PC-9 (cell line): Measurements from ENCODE around the gene ITFG1. TPM values are rescaled to one million over a fixed set of nuclear protein-coding genes. Genes with fewer than 3 reads are reported as not detected.

Experiments
- BruUV-seq: library from RNA; stranded (reverse); fragments of 400-500 nt; replicated peaks from 2 replicates; lab custom pipeline; 2021; lab: Mats Ljungman, UMichigan
- CTCF ChIA-PET: fragments of 300-600 bp; sonication (Branson Sonifier 250); formaldehyde crosslinking; loops from one replicate; lab custom pipeline; 2022; ENCODE audit warnings: antibody characterized with exemption; lab: Charles Lee
- POLR2A ChIA-PET: fragments of 300-600 bp; sonication (Branson Sonifier 250); formaldehyde crosslinking; loops from one replicate; lab custom pipeline; 2022; ENCODE audit warnings: antibody characterized with exemption; ENCODE audit not compliant: unreplicated experiment; lab: Charles Lee
- DNase-seq, 2 experiments: peaks; one replicate each; pipeline versions ENCODE4 v3.0.0 to v3.0.0-alpha.2; 2015 to 2022; ENCODE audit warnings: mixed read lengths in 1 of 2
- H2AFZ ChIP-seq: fragments of 200-600 bp; sonication (generic); 2 replicates; pipeline ENCODE4 v1.8.1; 2017; ENCODE audit warnings: antibody characterized with exemption
- H3F3A ChIP-seq: fragments of 200-600 bp; sonication (generic); 2 replicates; pipeline ENCODE4 v1.8.1; 2017; ENCODE audit warnings: antibody characterized with exemption, mild to moderate bottlenecking, low read depth; ENCODE audit not compliant: insufficient read depth
- H3K27ac ChIP-seq: fragments of 200-600 bp; sonication (generic); 2 replicates; pipeline ENCODE4 v1.6.1; 2016; ENCODE audit warnings: mixed run types
- H3K27me3 ChIP-seq: fragments of 200-600 bp; sonication (generic); 2 replicates; pipeline ENCODE4 v1.6.1; 2016; ENCODE audit warnings: low read depth, mixed run types; ENCODE audit not compliant: insufficient read depth
- H3K36me3 ChIP-seq: fragments of 200-600 bp; sonication (generic); 2 replicates; pipeline ENCODE4 v1.6.1; 2016; ENCODE audit warnings: low read depth, mixed run types
- H3K4me1 ChIP-seq: fragments of 200-600 bp; sonication (generic); replicated peaks from 2 replicates; pipeline ENCODE4 v1.6.1; 2016; ENCODE audit warnings: mixed run types; ENCODE audit not compliant: insufficient read depth
- H3K4me2 ChIP-seq: fragments of 200-600 bp; sonication (generic); 2 replicates; pipeline ENCODE4 v1.6.1; 2017; ENCODE audit warnings: mixed run types
- H3K4me3 ChIP-seq: fragments of 200-600 bp; sonication (generic); 2 replicates; pipeline ENCODE4 v1.6.1; 2016; ENCODE audit warnings: mixed run types
- H3K79me2 ChIP-seq: fragments of 200-600 bp; sonication (generic); 2 replicates; pipeline ENCODE4 v1.6.1; 2017; ENCODE audit warnings: low read depth, mixed run types
- H3K9me2 ChIP-seq: fragments of 200-600 bp; sonication (generic); 2 replicates; pipeline ENCODE4 v1.8.1; 2017; ENCODE audit warnings: mild to moderate bottlenecking; ENCODE audit not compliant: insufficient read depth
- H3K9me3 ChIP-seq: fragments of 200-600 bp; sonication (generic); 2 replicates; pipeline ENCODE4 v1.8.1; 2016; ENCODE audit warnings: low read depth; ENCODE audit not compliant: insufficient read depth
- H4K20me1 ChIP-seq: fragments of 200-600 bp; sonication (generic); 2 replicates; pipeline ENCODE4 v1.8.1; 2017; ENCODE audit not compliant: insufficient read depth
- CTCF ChIP-seq: fragments of 200-600 bp; sonication (generic); conservative IDR thresholded peaks from 2 replicates; pipeline ENCODE4 v1.6.1; 2017; ENCODE audit warnings: mixed run types, antibody characterized with exemption, mild to moderate bottlenecking, moderate library complexity
- EZH2 ChIP-seq: fragments of 200-600 bp; sonication (generic); IDR thresholded peaks from 2 replicates; pipeline ENCODE4 v1.8.0; 2017; ENCODE audit warnings: antibody characterized with exemption, low read depth
- intact Hi-C: fragments of 100-400 bp; cut with micrococcal nuclease; formaldehyde crosslinking; loops from one replicate; pipeline ENCODE4 v1.10.0; 2022; ENCODE audit not compliant: unreplicated experiment
- total RNA-seq: library from RNA; stranded (reverse); gene quantifications from 2 replicates; pipeline ENCODE4 v1.2.3, GENCODE V29; 2021

The ITFG1 gene
- total RNA-seq, 1 experiment from 2014 or later: 33.0 TPM

GRCh38 chr16:47316442-47317015 is 144.3 kb downstream of the ITFG1 start:
- BruUV-seq: no TSS peak
- Histone ChIP-seq H3K27me3 (no peaks in the 10 kb centered on the region), H3K27ac (no peak overlapping the region), H3F3A (peaks cover 8% of the 10 kb centered on the region; the same call in 1 of the 2 replicates), H3K4me3 (no peak overlapping the region), H3K9me3 (no peaks in the 10 kb centered on the region), H3K4me1 (no peaks in the 10 kb centered on the region), H2AFZ (no peak overlapping the region), H4K20me1 (no peaks in the 10 kb centered on the region; the same call in none of the 2 replicates), H3K9me2 (no peaks in the 10 kb centered on the region), H3K79me2 (no peaks in the 10 kb centered on the region), H3K36me3 (no peaks in the 10 kb centered on the region), H3K4me2 (no peak overlapping the region)
- ChIA-PET CTCF (no interaction called here), POLR2A (no interaction called here)
- intact Hi-C loops: no loop called here
- TF ChIP-seq CTCF (no peak), EZH2 (no peak)
- no peak for DNase-seq

GRCh38 chr16:47311738-47312505 is 148.9 kb downstream of the ITFG1 start:
- intact Hi-C loops: no loop called here
- Histone ChIP-seq H3K4me1 (no peaks in the 10 kb centered on the region), H4K20me1 (no peaks in the 10 kb centered on the region; the same call in 1 of the 2 replicates), H3K36me3 (no peaks in the 10 kb centered on the region), H3K27me3 (no peaks in the 10 kb centered on the region), H3F3A (peaks cover 3% of the 10 kb centered on the region; the same call in 1 of the 2 replicates), H3K9me2 (no peaks in the 10 kb centered on the region), H3K27ac (no peak overlapping the region), H3K9me3 (no peaks in the 10 kb centered on the region), H2AFZ (no peak overlapping the region), H3K4me2 (no peak overlapping the region), H3K4me3 (no peak overlapping the region), H3K79me2 (no peaks in the 10 kb centered on the region)
- ChIA-PET POLR2A (no interaction called here), CTCF (no interaction called here)
- no TSS peak for BruUV-seq
- no peak for TF ChIP-seq CTCF
- TF ChIP-seq EZH2: no peak
- DNase-seq: peak; percentile 19 to 38

- Histone ChIP-seq H3K79me2 (no peaks in the 10 kb centered on the region), H2AFZ (no peak overlapping the region), H3K4me3 (no peak overlapping the region), H3K4me1 (no peaks in the 10 kb centered on the region), H3K27me3 (no peaks in the 10 kb centered on the region), H3K9me2 (no peaks in the 10 kb centered on the region), H3K9me3 (no peaks in the 10 kb centered on the region), H3K36me3 (no peaks in the 10 kb centered on the region), H3K4me2 (no peak overlapping the region), H3F3A (peaks cover 3% of the 10 kb centered on the region; the same call in 1 of the 2 replicates), H4K20me1 (no peaks in the 10 kb centered on the region), H3K27ac (no peak overlapping the region)
- TF ChIP-seq CTCF (no peak), EZH2 (no peak)
- intact Hi-C loops: no loop called here
- DNase-seq: no peak
- no TSS peak for BruUV-seq
- ChIA-PET POLR2A (no interaction called here), CTCF (no interaction called here)
Observed at GRCh38 chr16:47310792-47311211, 150.1 kb downstream of the ITFG1 start.
